ENCODE measurements around the gene GFM1.

DNA sequence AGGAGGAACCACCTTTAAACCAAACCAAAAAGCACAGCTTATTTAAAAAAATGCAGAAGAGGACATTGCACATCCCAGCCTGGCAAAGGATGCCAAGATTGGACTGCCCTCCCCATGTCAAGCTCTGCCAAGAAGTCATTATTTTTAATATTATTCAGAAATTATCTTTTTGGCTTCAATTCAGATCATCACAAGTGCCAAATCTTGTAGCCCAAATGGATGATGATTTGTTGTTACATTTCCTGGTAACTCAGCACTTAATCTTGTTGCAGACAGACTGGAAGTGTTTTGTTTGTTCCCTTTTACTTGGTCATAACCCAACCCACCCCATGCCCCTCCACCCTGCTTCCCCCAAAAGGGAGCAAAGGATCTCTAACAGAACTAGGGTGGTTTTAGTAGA, 56.2 kb downstream of the GFM1 start:
- TF ChIP-seq, protein P1, sequence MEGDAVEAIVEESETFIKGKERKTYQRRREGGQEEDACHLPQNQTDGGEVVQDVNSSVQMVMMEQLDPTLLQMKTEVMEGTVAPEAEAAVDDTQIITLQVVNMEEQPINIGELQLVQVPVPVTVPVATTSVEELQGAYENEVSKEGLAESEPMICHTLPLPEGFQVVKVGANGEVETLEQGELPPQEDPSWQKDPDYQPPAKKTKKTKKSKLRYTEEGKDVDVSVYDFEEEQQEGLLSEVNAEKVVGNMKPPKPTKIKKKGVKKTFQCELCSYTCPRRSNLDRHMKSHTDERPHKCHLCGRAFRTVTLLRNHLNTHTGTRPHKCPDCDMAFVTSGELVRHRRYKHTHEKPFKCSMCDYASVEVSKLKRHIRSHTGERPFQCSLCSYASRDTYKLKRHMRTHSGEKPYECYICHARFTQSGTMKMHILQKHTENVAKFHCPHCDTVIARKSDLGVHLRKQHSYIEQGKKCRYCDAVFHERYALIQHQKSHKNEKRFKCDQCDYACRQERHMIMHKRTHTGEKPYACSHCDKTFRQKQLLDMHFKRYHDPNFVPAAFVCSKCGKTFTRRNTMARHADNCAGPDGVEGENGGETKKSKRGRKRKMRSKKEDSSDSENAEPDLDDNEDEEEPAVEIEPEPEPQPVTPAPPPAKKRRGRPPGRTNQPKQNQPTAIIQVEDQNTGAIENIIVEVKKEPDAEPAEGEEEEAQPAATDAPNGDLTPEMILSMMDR (optimal IDR thresholded peaks at IDR 0.05 in 1 of 3, IDR thresholded peaks at IDR 0.05 in 1 of 3, conservative IDR thresholded peaks at IDR 0.05 in 1 of 3; ENCODE audit: extremely low read depth in 1 of 3, insufficient read depth in 2 of 3, low read length in 3 of 3): no peak
- TF ChIP-seq EZH2 (IDR thresholded peaks at IDR 0.05; ENCODE audit: low read length): no peak
